IMR-90 (cell line): Measurements from ENCODE around the gene SLIT3. TPM values are rescaled to one million over a fixed set of nuclear protein-coding genes. Genes with fewer than 3 reads are reported as not detected.

Source experiments
- ATAC-seq: fragments of 200-7000 bp; cut with Tn5 transposase; 2 replicates; pipeline ENCODE4 v1.9.1; 2020; ENCODE audit warnings: low read depth, mild to moderate bottlenecking, moderate library complexity
- BruUV-seq: library from RNA; stranded (reverse); fragments of 400-500 nt; replicated peaks from 2 replicates; lab custom pipeline; 2021; lab: Mats Ljungman, UMichigan
- CTCF ChIA-PET: fragments of 300-600 bp; formaldehyde crosslinking; extraction: SDS; loops from one replicate; lab custom pipeline; 2021; ENCODE audit warnings: antibody characterized with exemption; lab: Yijun Ruan, JAX
- POLR2A ChIA-PET: fragments of 300-600 bp; sonication (Branson Sonifier 250); formaldehyde crosslinking; loops from one replicate; lab custom pipeline; 2022; ENCODE audit warnings: antibody characterized with exemption; ENCODE audit not compliant: unreplicated experiment; lab: Charles Lee
- DNase-seq: peaks from one replicate; pipeline ENCODE4 v3.0.0; 2013
- H2AFZ ChIP-seq: replicated peaks from 2 replicates; pipeline ENCODE3; 2013; ENCODE audit warnings: low read length, mild to moderate bottlenecking; ENCODE audit not compliant: poor library complexity
- H2AK5ac ChIP-seq: 2 replicates; pipeline ENCODE4 v1.6.1; 2013; ENCODE audit warnings: low read depth, low read length, inconsistent platforms
- H2AK9ac ChIP-seq: replicated peaks from 2 replicates; pipeline ENCODE3; 2013; ENCODE audit warnings: mild to moderate bottlenecking, low read depth, low read length, moderate library complexity; ENCODE audit not compliant: poor library complexity
- H2BK120ac ChIP-seq: 2 replicates; pipeline ENCODE4 v1.6.1; 2013; ENCODE audit warnings: low read depth, low read length, inconsistent platforms
- H2BK15ac ChIP-seq: 3 replicates; pipeline ENCODE4 v1.6.1; 2013; ENCODE audit warnings: low read depth, low read length, inconsistent platforms
- H2BK20ac ChIP-seq: 2 replicates; pipeline ENCODE4 v1.6.1; 2013; ENCODE audit warnings: low read depth, mild to moderate bottlenecking, inconsistent platforms, low read length, moderate library complexity
- H2BK5ac ChIP-seq: 2 replicates; pipeline ENCODE4 v1.6.1; 2013; ENCODE audit warnings: mild to moderate bottlenecking, low read depth, low read length, inconsistent platforms; ENCODE audit not compliant: poor library complexity, severe bottlenecking
- H3K14ac ChIP-seq: replicated peaks from 2 replicates; pipeline ENCODE4 v1.6.1; 2013; ENCODE audit warnings: low read depth, low read length, inconsistent platforms
- H3K18ac ChIP-seq: 2 replicates; pipeline ENCODE4 v1.6.1; 2013; ENCODE audit warnings: low read depth, low read length, control low read depth
- H3K23ac ChIP-seq: 2 replicates; pipeline ENCODE4 v1.6.1; 2013; ENCODE audit warnings: low read depth, low read length, inconsistent platforms
- H3K27ac ChIP-seq: 2 replicates; pipeline ENCODE4 v1.5.1; 2013; ENCODE audit warnings: mild to moderate bottlenecking, control low read depth, low read length; ENCODE audit not compliant: insufficient read depth
- H3K27me3 ChIP-seq: 2 replicates; pipeline ENCODE4 v1.6.1; 2013; ENCODE audit warnings: low read length; ENCODE audit not compliant: control insufficient read depth, insufficient read depth
- H3K36me3 ChIP-seq: 2 replicates; pipeline ENCODE4 v1.6.1; 2013; ENCODE audit warnings: low read length, mixed read lengths; ENCODE audit not compliant: control insufficient read depth, insufficient read depth
- H3K4ac ChIP-seq: 2 replicates; pipeline ENCODE4 v1.6.1; 2013; ENCODE audit warnings: low read depth, low read length, inconsistent platforms
- H3K4me1 ChIP-seq: 2 replicates; pipeline ENCODE4 v1.6.1; 2013; ENCODE audit warnings: low read length, mixed read lengths; ENCODE audit not compliant: control insufficient read depth, insufficient read depth
- H3K4me2 ChIP-seq: 2 replicates; pipeline ENCODE4 v1.6.1; 2013; ENCODE audit warnings: low read depth, mild to moderate bottlenecking, control low read depth, low read length, moderate library complexity
- H3K4me3 ChIP-seq: 2 replicates; pipeline ENCODE4 v1.5.1; 2013; ENCODE audit warnings: low read depth, mild to moderate bottlenecking, control low read depth, low read length, moderate library complexity; ENCODE audit not compliant: insufficient read depth
- H3K56ac ChIP-seq: 2 replicates; pipeline ENCODE4 v1.6.1; 2013; ENCODE audit warnings: low read length, inconsistent platforms; ENCODE audit not compliant: insufficient read depth; ENCODE audit errors: extremely low read depth
- H3K79me1 ChIP-seq, 2 experiments: 2 replicates each; pipeline ENCODE4 v1.6.1; 2013; ENCODE audit warnings: low read length in 2 of 2, inconsistent platforms in 1 of 2, low read depth in 1 of 2
- H3K9ac ChIP-seq: 2 replicates; pipeline ENCODE4 v1.6.1; 2013; ENCODE audit warnings: low read depth, low read length, control low read depth
- H3K9me1 ChIP-seq: 2 replicates; pipeline ENCODE4 v1.6.1; 2013; ENCODE audit warnings: low read length, inconsistent platforms; ENCODE audit not compliant: insufficient read depth
- H3K9me3 ChIP-seq: 2 replicates; pipeline ENCODE4 v1.6.1; 2013; ENCODE audit warnings: low read length; ENCODE audit not compliant: control insufficient read depth, insufficient read depth
- H4K20me1 ChIP-seq: 2 replicates; pipeline ENCODE4 v1.6.1; 2013; ENCODE audit warnings: low read length, inconsistent platforms; ENCODE audit not compliant: insufficient read depth
- H4K5ac ChIP-seq: 2 replicates; pipeline ENCODE4 v1.6.1; 2013; ENCODE audit warnings: mild to moderate bottlenecking, low read depth, low read length, control low read depth
- H4K8ac ChIP-seq, 2 experiments: 2 replicates each; pipeline ENCODE4 v1.6.1; 2013; ENCODE audit warnings: low read depth in 2 of 2, low read length in 2 of 2, control low read depth in 1 of 2, inconsistent platforms in 1 of 2
- H4K91ac ChIP-seq: 2 replicates; pipeline ENCODE4 v1.6.1; 2013; ENCODE audit warnings: low read depth, low read length, inconsistent platforms; ENCODE audit not compliant: insufficient read depth
- BHLHE40 ChIP-seq: fragments of 150-350 bp; IDR thresholded peaks from 2 replicates; pipeline ENCODE4 v1.6.1; 2016; ENCODE audit warnings: mild to moderate bottlenecking, low read depth, low read length
- CHD1 ChIP-seq: IDR thresholded peaks from 2 replicates; pipeline ENCODE4 v1.6.1; 2012; ENCODE audit warnings: low read depth, low read length, improper control_type of control experiment
- CTCF ChIP-seq: conservative IDR thresholded peaks from 2 replicates; pipeline ENCODE4 v1.5.1; 2012; ENCODE audit warnings: mild to moderate bottlenecking, low read depth, low read length, improper control_type of control experiment
- NFE2L2 ChIP-seq: fragments of 150-350 bp; IDR thresholded peaks from 2 replicates; pipeline ENCODE4 v1.6.1; 2016; ENCODE audit warnings: low read depth, mild to moderate bottlenecking, low read length
- WGBS, 2 experiments: methylation state at CpG; one replicate each; pipeline versions ENCODE4 v1.1.5 to v1.1.7; 2013; ENCODE audit warnings: missing lambda C conversion rate in 2 of 2; ENCODE audit not compliant: insufficient read length in 1 of 2; ENCODE audit errors: extremely low coverage in 2 of 2; 5-methylcytosine and 5-hydroxymethylcytosine counted together
- dilution Hi-C: fragments of 300-500 bp; cut with HindIII; formaldehyde crosslinking; loops from one replicate; pipeline ENCODE4 v1.14.3; 2018; ENCODE audit warnings: low sequenced_read_pairs; ENCODE audit not compliant: unreplicated experiment
- in situ Hi-C: fragments of 300-500 bp; cut with MboI; formaldehyde crosslinking; loops from 3 replicates; pipeline ENCODE4 v1.14.3; 2019; ENCODE audit warnings: low sequenced_read_pairs, inconsistent platforms, mixed read lengths
- intact Hi-C: fragments of 100-400 bp; cut with micrococcal nuclease; formaldehyde crosslinking; loops from 2 replicates; pipeline ENCODE4 v1.10.0; 2022
- polyA plus RNA-seq, 3 experiments: library from polyadenylated mRNA; depleted of rRNA; stranded (reverse); fragments of >200 nt; gene quantifications; 2 replicates each; pipeline ENCODE4 v1.2.3, GENCODE V29; 2012; ENCODE audit warnings: low replicate concordance in 1 of 3
- total RNA-seq: library from RNA; depleted of rRNA; stranded (reverse); fragments of >200 nt; gene quantifications from 2 replicates; pipeline ENCODE4 v1.2.3, GENCODE V29; 2012

The SLIT3 gene
- total and polyA plus RNA-seq, 2 of the 4 experiments (the other 2 are of a cell fraction), result 0.18 to 0.50 TPM

- ChIA-PET CTCF (no interaction called here), POLR2A (no interaction called here)
- Histone ChIP-seq H3K27me3 (no peaks in the 10 kb centered on the region), H3K23ac (no peak overlapping the region), H4K5ac (no peak overlapping the region), H3K4me3 (no peak overlapping the region), H3K79me1 (no peaks in the 10 kb centered on the region), H3K14ac (no peak overlapping the region), H2BK20ac (no peak overlapping the region), H4K91ac (no peak overlapping the region), H3K4me2 (no peak overlapping the region), H3K9me3 (no peaks in the 10 kb centered on the region), H3K4me1 (no peaks in the 10 kb centered on the region), H3K18ac (no peak overlapping the region), H4K20me1 (no peaks in the 10 kb centered on the region), H2AK9ac (no peak overlapping the region), H3K9me1 (no peaks in the 10 kb centered on the region), H2BK15ac (no peak overlapping the region), H2AFZ (peak overlapping the region; percentile 30), H3K9ac (no peak overlapping the region), H2BK120ac (no peak overlapping the region), H4K8ac (no peak overlapping the region), H3K36me3 (no peaks in the 10 kb centered on the region), H3K27ac (no peak overlapping the region), H2AK5ac (no peak overlapping the region), H2BK5ac (no peak overlapping the region), H3K4ac (no peak overlapping the region), H3K56ac (no peak overlapping the region)
- dilution Hi-C loops (no loop called here), in situ Hi-C loops (no loop called here), intact Hi-C loops (no loop called here)
- DNase-seq, result no peak
- WGBS, 2 experiments, result no CpG with 5 or more reads among the region's 3 CpGs
- no peak for TF ChIP-seq CTCF
- no peak for TF ChIP-seq CHD1
- TF ChIP-seq NFE2L2, result no peak
- no peak for TF ChIP-seq BHLHE40
- no peak for ATAC-seq
- no TSS peak for BruUV-seq
Measured at GRCh38 chr5:168972731-168973130, 328.2 kb downstream of the SLIT3 start.
